ENCODE measurements around the gene UMODL1.

Gene UMODL1

GRCh38 chr21:42102076-42102475, 31.0 kb downstream of the UMODL1 start:
- Histone ChIP-seq H3K27ac (ENCODE audit: low read length) (no peak overlapping the region), H3K9me3 (ENCODE audit: control insufficient read depth in 2 of 2, low read length in 2 of 2) (no peaks in the 10 kb centered on the region), H3K36me3 (ENCODE audit: control insufficient read depth in 2 of 2, insufficient read depth in 2 of 2, low read length in 2 of 2) (no peaks in the 10 kb centered on the region), H3K9ac (ENCODE audit: low read length in 2 of 2) (no peak overlapping the region), H3K4me1 (ENCODE audit: control insufficient read depth, insufficient read depth, low read length) (peaks cover 6% of the 10 kb centered on the region), H3K27me3 (ENCODE audit: control insufficient read depth in 1 of 2, insufficient read depth in 2 of 2, low read length in 2 of 2) (no peaks in the 10 kb centered on the region), H3K4me3 (ENCODE audit: low read length in 2 of 2) (no peak overlapping the region)

GRCh38 chr21:42102526-42102925, 31.4 kb downstream of the UMODL1 start:
- Histone ChIP-seq H3K9me3 (ENCODE audit: control insufficient read depth in 2 of 2, low read length in 2 of 2) (no peaks in the 10 kb centered on the region), H3K4me1 (ENCODE audit: control insufficient read depth, insufficient read depth, low read length) (peaks cover 6% of the 10 kb centered on the region), H3K4me3 (ENCODE audit: low read length in 2 of 2) (no peak overlapping the region), H3K27me3 (ENCODE audit: control insufficient read depth in 1 of 2, insufficient read depth in 2 of 2, low read length in 2 of 2) (no peaks in the 10 kb centered on the region), H3K9ac (ENCODE audit: low read length in 2 of 2) (no peak overlapping the region), H3K27ac (ENCODE audit: low read length) (no peak overlapping the region), H3K36me3 (ENCODE audit: control insufficient read depth in 2 of 2, insufficient read depth in 2 of 2, low read length in 2 of 2) (no peaks in the 10 kb centered on the region)

DNA sequence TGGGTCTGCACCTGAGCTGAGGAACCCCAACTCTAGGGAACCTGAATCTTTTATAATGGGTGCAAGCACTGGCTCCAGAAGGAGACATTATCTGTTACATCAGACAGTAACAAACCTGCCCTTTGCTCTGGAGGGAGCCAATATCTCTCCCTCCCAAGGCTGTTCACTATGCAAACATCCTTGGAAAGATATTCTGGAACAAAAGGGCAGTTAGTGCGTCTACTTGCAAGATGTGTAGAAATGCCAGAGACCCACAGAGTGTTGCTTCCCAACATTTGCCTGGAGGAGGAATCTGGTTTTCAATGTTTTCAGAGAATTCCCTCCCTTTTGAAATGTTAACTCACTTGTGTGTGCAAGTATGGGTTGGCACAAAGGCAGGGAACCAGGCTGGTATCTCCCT, 31.9 kb downstream of the UMODL1 start:
- Histone ChIP-seq H3K27ac (ENCODE audit: low read length) (no peak overlapping the region), H3K36me3 (ENCODE audit: control insufficient read depth in 2 of 2, insufficient read depth in 2 of 2, low read length in 2 of 2) (no peaks in the 10 kb centered on the region), H3K4me1 (ENCODE audit: control insufficient read depth, insufficient read depth, low read length) (peaks cover 2% of the 10 kb centered on the region)

GRCh38 chr21:42103843-42104242, 32.7 kb downstream of the UMODL1 start:
- no peak overlapping the region for H3K4me3 ChIP-seq (ENCODE audit: low read length in 2 of 2)
- no peak overlapping the region for H3K9ac ChIP-seq (ENCODE audit: low read length in 2 of 2)
- no peak overlapping the region for H3K27ac ChIP-seq (ENCODE audit: low read length)
- H3K36me3 ChIP-seq (ENCODE audit: control insufficient read depth in 2 of 2, insufficient read depth in 2 of 2, low read length in 2 of 2), result no peaks in the 10 kb centered on the region
- H3K4me1 ChIP-seq (ENCODE audit: control insufficient read depth, insufficient read depth, low read length), result no peaks in the 10 kb centered on the region
- no peaks in the 10 kb centered on the region for H3K27me3 ChIP-seq (ENCODE audit: control insufficient read depth in 1 of 2, insufficient read depth in 2 of 2, low read length in 2 of 2)
- H3K9me3 ChIP-seq (ENCODE audit: control insufficient read depth in 2 of 2, low read length in 2 of 2), result no peaks in the 10 kb centered on the region

More for the DNA sequence above, 31.9 kb downstream of the UMODL1 start:
- no peak overlapping the region for H3K4me3 ChIP-seq (ENCODE audit: low read length in 2 of 2)
- no peak overlapping the region for H3K9ac ChIP-seq (ENCODE audit: low read length in 2 of 2)
- H3K9me3 ChIP-seq (ENCODE audit: control insufficient read depth in 2 of 2, low read length in 2 of 2), result no peaks in the 10 kb centered on the region
- no peaks in the 10 kb centered on the region for H3K27me3 ChIP-seq (ENCODE audit: control insufficient read depth in 1 of 2, insufficient read depth in 2 of 2, low read length in 2 of 2)

DNA sequence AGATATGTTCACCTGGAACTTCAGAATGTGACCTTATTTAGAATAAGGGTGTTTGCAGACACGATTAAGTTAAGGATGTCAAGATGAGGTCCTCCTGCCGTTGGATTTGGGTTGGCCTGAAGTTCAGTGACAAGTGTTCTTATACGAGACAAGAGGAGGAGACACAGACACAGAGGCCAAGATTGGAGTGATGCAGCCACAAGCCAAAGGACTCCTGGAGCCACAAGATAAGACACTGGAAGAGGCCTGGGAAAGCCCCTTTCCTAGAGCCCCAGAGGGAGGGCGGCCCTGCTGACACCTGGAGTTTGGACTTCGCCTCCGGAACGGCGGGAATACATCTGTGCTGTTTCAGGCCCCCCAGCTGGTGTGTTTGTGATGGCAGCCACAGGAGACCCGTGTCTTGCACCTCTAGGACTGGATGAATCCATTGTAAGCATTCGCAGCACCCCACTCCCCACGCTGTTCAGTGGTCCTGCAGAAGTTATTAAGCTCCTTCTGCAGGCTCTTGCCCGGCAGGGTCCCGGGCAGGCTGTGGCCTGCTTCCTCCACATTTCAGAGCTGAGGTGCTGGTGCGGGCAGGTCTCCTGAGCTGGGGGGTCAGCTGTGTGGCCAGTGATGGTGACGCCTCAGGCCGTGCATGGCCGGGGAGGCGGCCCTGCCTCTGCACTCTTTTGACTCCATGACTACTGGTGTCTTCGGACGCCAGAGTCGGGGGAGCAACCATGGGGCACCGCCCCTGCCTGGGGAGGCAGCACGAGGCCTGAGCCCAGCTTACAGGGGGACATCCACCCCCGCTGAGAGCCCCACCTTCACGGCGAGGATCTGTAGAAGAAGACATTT, 34.6 kb downstream of the UMODL1 start:
- Histone ChIP-seq H3K4me1 (ENCODE audit: control insufficient read depth, insufficient read depth, low read length) (no peaks in the 10 kb centered on the region), H3K36me3 (ENCODE audit: control insufficient read depth in 2 of 2, insufficient read depth in 2 of 2, low read length in 2 of 2) (no peaks in the 10 kb centered on the region), H3K4me3 (ENCODE audit: low read length in 2 of 2) (no peak overlapping the region), H3K27me3 (ENCODE audit: control insufficient read depth in 1 of 2, insufficient read depth in 2 of 2, low read length in 2 of 2) (no peaks in the 10 kb centered on the region), H3K9me3 (ENCODE audit: control insufficient read depth in 2 of 2, low read length in 2 of 2) (no peaks in the 10 kb centered on the region), H3K9ac (ENCODE audit: low read length in 2 of 2) (no peak overlapping the region), H3K27ac (ENCODE audit: low read length) (no peak overlapping the region)

- no peaks in the 10 kb centered on the region for H3K9me3 ChIP-seq (ENCODE audit: control insufficient read depth in 2 of 2, low read length in 2 of 2)
- H3K4me3 ChIP-seq (ENCODE audit: low read length in 2 of 2), result no peak overlapping the region
- no peaks in the 10 kb centered on the region for H3K27me3 ChIP-seq (ENCODE audit: control insufficient read depth in 1 of 2, insufficient read depth in 2 of 2, low read length in 2 of 2)
- no peaks in the 10 kb centered on the region for H3K36me3 ChIP-seq (ENCODE audit: control insufficient read depth in 2 of 2, insufficient read depth in 2 of 2, low read length in 2 of 2)
- H3K4me1 ChIP-seq (ENCODE audit: control insufficient read depth, insufficient read depth, low read length), result no peaks in the 10 kb centered on the region
- H3K27ac ChIP-seq (ENCODE audit: low read length), result no peak overlapping the region
- no peak overlapping the region for H3K9ac ChIP-seq (ENCODE audit: low read length in 2 of 2)
Observed at GRCh38 chr21:42106425-42106824, 35.3 kb downstream of the UMODL1 start.

- no peak overlapping the region for H3K4me3 ChIP-seq (ENCODE audit: low read length in 2 of 2)
- no peaks in the 10 kb centered on the region for H3K27me3 ChIP-seq (ENCODE audit: control insufficient read depth in 1 of 2, insufficient read depth in 2 of 2, low read length in 2 of 2)
- H3K27ac ChIP-seq (ENCODE audit: low read length), result no peak overlapping the region
- no peaks in the 10 kb centered on the region for H3K36me3 ChIP-seq (ENCODE audit: control insufficient read depth in 2 of 2, insufficient read depth in 2 of 2, low read length in 2 of 2)
- no peak overlapping the region for H3K9ac ChIP-seq (ENCODE audit: low read length in 2 of 2)
- H3K4me1 ChIP-seq (ENCODE audit: control insufficient read depth, insufficient read depth, low read length), result no peaks in the 10 kb centered on the region
- H3K9me3 ChIP-seq (ENCODE audit: control insufficient read depth in 2 of 2, low read length in 2 of 2), result no peaks in the 10 kb centered on the region
Observed at GRCh38 chr21:42107177-42107880, 36.2 kb downstream of the UMODL1 start.

GRCh38 chr21:42107881-42108553, 36.9 kb downstream of the UMODL1 start:
- Histone ChIP-seq H3K36me3 (ENCODE audit: control insufficient read depth in 2 of 2, insufficient read depth in 2 of 2, low read length in 2 of 2) (no peaks in the 10 kb centered on the region), H3K27ac (ENCODE audit: low read length) (no peak overlapping the region), H3K9me3 (ENCODE audit: control insufficient read depth in 2 of 2, low read length in 2 of 2) (no peaks in the 10 kb centered on the region), H3K4me3 (ENCODE audit: low read length in 2 of 2) (no peak overlapping the region), H3K27me3 (ENCODE audit: control insufficient read depth in 1 of 2, insufficient read depth in 2 of 2, low read length in 2 of 2) (peaks cover 0 to 6% of the 10 kb centered on the region in 2 donors), H3K4me1 (ENCODE audit: control insufficient read depth, insufficient read depth, low read length) (no peaks in the 10 kb centered on the region), H3K9ac (ENCODE audit: low read length in 2 of 2) (no peak overlapping the region)

DNA sequence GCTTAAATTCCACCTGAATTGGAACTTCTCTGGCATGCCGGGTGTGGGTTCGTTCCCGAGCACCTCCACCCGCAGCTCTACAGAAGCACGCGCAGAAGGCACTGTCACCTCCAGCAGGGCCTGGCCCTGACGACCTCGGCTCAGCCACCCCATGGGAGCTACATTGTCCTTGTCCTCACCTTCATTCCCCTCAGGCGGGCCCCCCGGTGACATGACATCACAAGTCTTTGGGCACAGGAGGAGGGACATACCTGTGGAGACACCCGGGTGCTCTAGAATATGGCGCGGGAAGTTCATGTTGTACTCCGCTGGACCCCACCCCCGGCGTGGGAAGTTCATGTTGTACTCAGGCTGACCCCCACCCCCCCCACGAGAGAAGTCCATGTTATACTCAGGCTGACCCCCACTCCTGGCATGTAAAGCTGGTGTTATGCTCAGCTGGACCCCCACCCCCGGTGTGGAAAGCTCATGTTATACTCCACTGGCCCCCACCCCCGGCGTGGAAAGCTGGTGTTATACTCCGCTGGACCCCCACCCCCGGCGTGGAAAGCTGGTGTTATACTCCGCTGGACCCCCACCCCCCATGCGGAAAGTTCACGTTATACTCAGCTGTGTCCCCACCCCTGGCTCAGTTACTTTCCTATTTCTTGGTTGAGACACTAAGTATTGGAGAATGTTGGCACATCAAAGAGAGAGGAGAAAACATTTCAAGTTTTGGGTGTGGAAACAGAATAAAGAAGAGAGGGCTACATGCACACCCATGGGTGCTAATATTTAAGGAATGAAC, 37.6 kb downstream of the UMODL1 start:
- Histone ChIP-seq H3K9me3 (ENCODE audit: control insufficient read depth in 2 of 2, low read length in 2 of 2) (no peaks in the 10 kb centered on the region), H3K4me1 (ENCODE audit: control insufficient read depth, insufficient read depth, low read length) (no peaks in the 10 kb centered on the region), H3K9ac (ENCODE audit: low read length in 2 of 2) (no peak overlapping the region), H3K27ac (ENCODE audit: low read length) (no peak overlapping the region), H3K36me3 (ENCODE audit: control insufficient read depth in 2 of 2, insufficient read depth in 2 of 2, low read length in 2 of 2) (no peaks in the 10 kb centered on the region), H3K27me3 (ENCODE audit: control insufficient read depth in 1 of 2, insufficient read depth in 2 of 2, low read length in 2 of 2) (peaks cover 0 to 8% of the 10 kb centered on the region in 2 donors), H3K4me3 (ENCODE audit: low read length in 2 of 2) (no peak overlapping the region)

DNA sequence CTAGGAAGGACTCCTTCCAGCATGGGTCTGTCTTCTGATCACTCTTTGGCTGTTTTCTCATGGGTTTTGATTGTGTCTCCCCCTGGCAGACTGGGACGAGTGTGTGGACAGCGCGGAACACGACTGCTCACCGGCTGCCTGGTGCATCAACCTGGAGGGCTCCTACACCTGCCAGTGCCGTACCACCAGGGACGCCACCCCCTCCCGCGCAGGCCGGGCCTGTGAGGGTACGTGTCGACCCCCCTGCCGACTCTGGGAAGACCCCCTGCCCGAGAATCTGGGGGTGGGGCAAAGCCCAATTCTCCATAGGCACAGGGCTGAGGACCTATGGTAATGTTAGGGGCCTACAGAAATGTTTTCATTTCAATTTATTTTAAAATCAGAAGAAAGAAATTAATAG, 38.4 kb downstream of the UMODL1 start:
- no peaks in the 10 kb centered on the region for H3K9me3 ChIP-seq (ENCODE audit: control insufficient read depth in 2 of 2, low read length in 2 of 2)
- H3K9ac ChIP-seq (ENCODE audit: low read length in 2 of 2), result no peak overlapping the region
- peaks cover 1 to 13% of the 10 kb centered on the region in 2 donors for H3K27me3 ChIP-seq (ENCODE audit: control insufficient read depth in 1 of 2, insufficient read depth in 2 of 2, low read length in 2 of 2)
- no peak overlapping the region for H3K4me3 ChIP-seq (ENCODE audit: low read length in 2 of 2)
- no peaks in the 10 kb centered on the region for H3K4me1 ChIP-seq (ENCODE audit: control insufficient read depth, insufficient read depth, low read length)
- H3K27ac ChIP-seq (ENCODE audit: low read length), result no peak overlapping the region
- no peaks in the 10 kb centered on the region for H3K36me3 ChIP-seq (ENCODE audit: control insufficient read depth in 2 of 2, insufficient read depth in 2 of 2, low read length in 2 of 2)
